Heart left ventricle (tissue), 13 donors: ENCODE data around the gene TWF2.

Experiments used
- POLR2A ChIP-seq, 2 donors: fragments of 450-650 bp; IDR thresholded peaks; one replicate each; pipeline ENCODE4 v1.6.1; 2017; ENCODE audit warnings: antibody characterized with exemption in 2 of 2, mild to moderate bottlenecking in 2 of 2, moderate library complexity in 2 of 2
- TF ChIP-seq, protein P1 (sequence below), 12 donors: fragments of 200-600 bp; sonication (generic) in 4 of 12; IDR thresholded peaks; one replicate each; pipeline versions ENCODE4 v1.5.0 to v1.8.0; 2018 to 2022; ENCODE audit warnings: antibody characterized with exemption in 12 of 12, mild to moderate bottlenecking in 5 of 12
- donor health status: ischemic (EF 13 %, LVEDD 7.1; RV severe dilation, severe dysfunction).
- donor health status: DM: no; HTN: yes; CAD: no.
- donor health status: DM: no; HTN: no; CAD: no.
- donor health status: ischemic (EF 25% LVEDD 6.9; RV normal size, moderate dysfunction).
- donor health status: ischemic (EF 25% LVEDD 5.7; RV mildly dilated, moderate dysfunction).
- donor health status: ischemic (EF 35%, LVEDD 5.7; RV mildly dilated, moderate dysfunction).
- donor health status: nonischemic (EF 11% LVEDD 7.7; RV severe dilation, severe dysfunction).
- donor health status: DM: yes; HTN: yes; CAD: no.
- donor health status: PGD.
- donor health status: ischemic (EF 29% LVEDD 5.4; RV normal size, mild dysfunction).
- donor health status: nonischemic (EF 23%, LVEDD 6.1; RV moderate dilation, normal function).

DNA sequence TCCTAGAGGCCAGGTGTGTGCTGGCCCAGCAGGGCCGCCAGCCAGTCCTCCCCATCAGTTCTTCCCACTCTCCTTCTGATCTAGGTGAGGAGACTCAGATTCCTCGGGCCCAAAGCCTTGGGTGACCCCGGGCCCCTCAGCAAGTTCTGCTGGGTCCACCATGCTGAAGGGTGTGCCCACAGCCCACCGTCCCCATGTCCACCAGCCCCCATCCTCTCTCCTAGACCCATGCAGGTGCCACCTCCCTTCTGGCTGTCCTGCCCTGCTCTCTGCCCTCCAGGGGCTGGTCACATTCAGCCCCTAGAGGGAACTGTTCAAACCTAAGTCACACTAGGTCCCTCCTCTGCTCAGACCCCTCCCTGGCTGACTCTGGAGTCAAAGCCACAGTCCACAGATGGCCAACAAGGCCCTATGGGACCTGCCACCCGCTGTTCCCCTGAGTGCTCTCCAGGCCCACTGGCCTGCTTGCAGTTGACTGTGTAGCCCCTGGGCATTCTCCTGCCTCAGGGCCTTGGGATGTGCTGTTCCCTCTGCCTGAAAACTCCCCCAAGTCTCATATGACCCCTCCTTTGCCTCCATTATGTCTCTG, 12.6 kb downstream of the TWF2 start:
- TF ChIP-seq, protein P1, sequence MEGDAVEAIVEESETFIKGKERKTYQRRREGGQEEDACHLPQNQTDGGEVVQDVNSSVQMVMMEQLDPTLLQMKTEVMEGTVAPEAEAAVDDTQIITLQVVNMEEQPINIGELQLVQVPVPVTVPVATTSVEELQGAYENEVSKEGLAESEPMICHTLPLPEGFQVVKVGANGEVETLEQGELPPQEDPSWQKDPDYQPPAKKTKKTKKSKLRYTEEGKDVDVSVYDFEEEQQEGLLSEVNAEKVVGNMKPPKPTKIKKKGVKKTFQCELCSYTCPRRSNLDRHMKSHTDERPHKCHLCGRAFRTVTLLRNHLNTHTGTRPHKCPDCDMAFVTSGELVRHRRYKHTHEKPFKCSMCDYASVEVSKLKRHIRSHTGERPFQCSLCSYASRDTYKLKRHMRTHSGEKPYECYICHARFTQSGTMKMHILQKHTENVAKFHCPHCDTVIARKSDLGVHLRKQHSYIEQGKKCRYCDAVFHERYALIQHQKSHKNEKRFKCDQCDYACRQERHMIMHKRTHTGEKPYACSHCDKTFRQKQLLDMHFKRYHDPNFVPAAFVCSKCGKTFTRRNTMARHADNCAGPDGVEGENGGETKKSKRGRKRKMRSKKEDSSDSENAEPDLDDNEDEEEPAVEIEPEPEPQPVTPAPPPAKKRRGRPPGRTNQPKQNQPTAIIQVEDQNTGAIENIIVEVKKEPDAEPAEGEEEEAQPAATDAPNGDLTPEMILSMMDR (IDR thresholded peaks at IDR 0.05), result no peak
- no peak for TF ChIP-seq POLR2A (IDR thresholded peaks at IDR 0.05)
